Thyroid gland (tissue), 4 donors: Measurements from ENCODE around the gene TFAP2C. TPM values are rescaled to one million over a fixed set of nuclear protein-coding genes. Genes with fewer than 3 reads are reported as not detected.
"Not testable (repeated sequence)": the region's sequence is repeated elsewhere in the genome, so short reads cannot be mapped to it uniquely, and the experiment has no call there.

ENCODE experiments used
- DNase-seq, 2 donors: peaks; one replicate each; pipeline ENCODE4 v3.0.0-alpha.2; 2019
- H3K27ac ChIP-seq, 3 donors: fragments of 200-600 bp; sonication (generic); 1 replicate in 2 of 3; 2 replicates in 1 of 3; pipeline ENCODE4 v1.5.1; 2016 to 2019; ENCODE audit warnings: mild to moderate bottlenecking in 1 of 3, moderate library complexity in 1 of 3
- H3K27me3 ChIP-seq: fragments of 200-600 bp; sonication (generic); one replicate; pipeline ENCODE4 v1.5.1; 2019
- H3K36me3 ChIP-seq, 2 donors: fragments of 200-600 bp; sonication (generic); one replicate each; pipeline ENCODE4 v1.5.1; 2016 to 2019
- H3K4me1 ChIP-seq, 2 donors: fragments of 200-600 bp; sonication (generic); one replicate each; pipeline ENCODE4 v1.5.1; 2017 to 2019
- H3K4me3 ChIP-seq, 3 donors: fragments of 200-600 bp; sonication (generic); replicated peaks in 1 of 3; 1 replicate in 2 of 3; 2 replicates in 1 of 3; pipeline ENCODE4 v1.5.1; 2016; ENCODE audit warnings: mild to moderate bottlenecking in 1 of 3
- H3K9me3 ChIP-seq: fragments of 200-600 bp; sonication (generic); one replicate; pipeline ENCODE4 v1.5.1; 2017
- CTCF ChIP-seq, 6 experiments: fragments of 200-600 bp in 3 of 6; fragments of 450-650 bp in 3 of 6; sonication (generic) in 3 of 6; IDR thresholded peaks; one replicate each; pipeline ENCODE4 v1.5.1; 2016 to 2019; ENCODE audit warnings: antibody characterized with exemption in 6 of 6, mild to moderate bottlenecking in 2 of 6, inconsistent platforms in 1 of 6, moderate library complexity in 1 of 6
- POLR2A ChIP-seq, 2 donors: fragments of 450-650 bp; IDR thresholded peaks; one replicate each; pipeline ENCODE4 v1.6.1; 2017; ENCODE audit warnings: antibody characterized with exemption in 2 of 2, mild to moderate bottlenecking in 2 of 2, moderate library complexity in 1 of 2
- WGBS, 2 donors: methylation state at CpG; one replicate each; pipeline ENCODE4 v1.1.5; 2017; 5-methylcytosine and 5-hydroxymethylcytosine counted together
- intact Hi-C: fragments of 100-400 bp; cut with DNase I; formaldehyde crosslinking; loops from one replicate; pipeline ENCODE4 v1.15.1; 2023
- total RNA-seq, 4 donors: library from RNA; depleted of rRNA; stranded (reverse); fragments of >200 nt; gene quantifications; one replicate each; pipeline ENCODE4 v1.2.3, GENCODE V29; 2016

Gene TFAP2C
- total RNA-seq, 4 donors from 2014 or later: 3.2 to 6.9 (median 5.2) TPM

- 82 to 97% methylated on average over 2 to 6 of the region's 6 CpGs for WGBS, 2 donors
- peaks cover 10 to 15% of the 10 kb centered on the region in 2 donors for H3K4me1 ChIP-seq
- no peaks in the 10 kb centered on the region for H3K9me3 ChIP-seq
- TF ChIP-seq POLR2A (IDR thresholded peaks at IDR 0.05) (no peak), CTCF (IDR thresholded peaks at IDR 0.05) (no peak)
- no peak overlapping the region for H3K4me3 ChIP-seq
- no peaks in the 10 kb centered on the region for H3K36me3 ChIP-seq
- DNase-seq: no peak
- H3K27me3 ChIP-seq: no peaks in the 10 kb centered on the region
- intact Hi-C loops: no loop called here
- no peak overlapping the region for H3K27ac ChIP-seq
These were observed 19.0 kb upstream of the TFAP2C start for GRCh38 chr20:56610098-56610497.

- Histone ChIP-seq H3K36me3 (no peaks in the 10 kb centered on the region), H3K9me3 (no peaks in the 10 kb centered on the region), H3K4me1 (no peaks in the 10 kb centered on the region), H3K27ac (no peak overlapping the region), H3K4me3 (no peak overlapping the region), H3K27me3 (no peaks in the 10 kb centered on the region)
- DNase-seq: no peak
- 96 to 100% methylated on average over 2 of the region's 2 CpGs for WGBS, 2 donors
- TF ChIP-seq POLR2A (IDR thresholded peaks at IDR 0.05): no peak
- TF ChIP-seq CTCF (IDR thresholded peaks at IDR 0.05): no peak
- intact Hi-C loops: no loop called here
These were observed 14.9 kb upstream of the TFAP2C start for GRCh38 chr20:56614196-56614595.

- no peaks in the 10 kb centered on the region for H3K36me3 ChIP-seq
- no peaks in the 10 kb centered on the region for H3K27me3 ChIP-seq
- no peaks in the 10 kb centered on the region for H3K4me1 ChIP-seq
- no peak overlapping the region for H3K4me3 ChIP-seq
- H3K27ac ChIP-seq: no peak overlapping the region
- intact Hi-C loops: no loop called here
- no peaks in the 10 kb centered on the region for H3K9me3 ChIP-seq
- TF ChIP-seq CTCF (IDR thresholded peaks at IDR 0.05) (no peak), POLR2A (IDR thresholded peaks at IDR 0.05) (no peak)
- no peak for DNase-seq
- 49 to 66% methylated on average over 6 of the region's 6 CpGs for WGBS, 2 donors
These were observed 12.4 kb upstream of the TFAP2C start for GRCh38 chr20:56616716-56617115.

- no peak overlapping the region for H3K27ac ChIP-seq
- H3K9me3 ChIP-seq: no peaks in the 10 kb centered on the region
- WGBS, 2 donors: 82 to 93% methylated on average over 4 of the region's 4 CpGs
- no peak for DNase-seq
- H3K4me1 ChIP-seq: no peaks in the 10 kb centered on the region
- H3K4me3 ChIP-seq: no peak overlapping the region
- H3K36me3 ChIP-seq: no peaks in the 10 kb centered on the region
- intact Hi-C loops: no loop called here
- no peak for TF ChIP-seq POLR2A (IDR thresholded peaks at IDR 0.05)
- no peak for TF ChIP-seq CTCF (IDR thresholded peaks at IDR 0.05)
- no peaks in the 10 kb centered on the region for H3K27me3 ChIP-seq
These were observed 11.6 kb upstream of the TFAP2C start for GRCh38 chr20:56617489-56617888.

- no peak for DNase-seq
- Histone ChIP-seq H3K27ac (no peak overlapping the region), H3K36me3 (no peaks in the 10 kb centered on the region), H3K4me3 (no peak overlapping the region), H3K27me3 (peaks cover 12% of the 10 kb centered on the region), H3K4me1 (peaks cover 5 to 10% of the 10 kb centered on the region in 2 donors), H3K9me3 (no peaks in the 10 kb centered on the region)
- intact Hi-C loops: no loop called here
- 64 to 67% methylated on average over 2 of the region's 2 CpGs for WGBS, 2 donors
- TF ChIP-seq CTCF (IDR thresholded peaks at IDR 0.05) (no peak), POLR2A (IDR thresholded peaks at IDR 0.05) (no peak)
These were observed 7.4 kb upstream of the TFAP2C start for GRCh38 chr20:56621730-56622129.

- H3K4me3 ChIP-seq, intact Hi-C loops, DNase-seq, H3K27ac ChIP-seq, H3K36me3 ChIP-seq, H3K9me3 ChIP-seq: not testable (repeated sequence)
- 92 to 96% methylated on average over 10 of the region's 10 CpGs for WGBS, 2 donors
- Histone ChIP-seq H3K27me3 (peaks cover 26% of the 10 kb centered on the region), H3K4me1 (peaks cover 16 to 30% of the 10 kb centered on the region in 2 donors)
These were observed 5.2 kb upstream of the TFAP2C start for GRCh38 chr20:56623930-56624329.
